Omental fat pad (tissue), 4 donors: ENCODE measurements around the gene DUSP22. TPM values are rescaled to one million over a fixed set of nuclear protein-coding genes. Genes with fewer than 3 reads are reported as not detected.

Experiments used
- ATAC-seq: fragments of 150-250 bp; one replicate; pipeline ENCODE4 v1.9.1; 2016; ENCODE audit warnings: mild to moderate bottlenecking, moderate library complexity; ENCODE audit not compliant: low FRiP score
- DNase-seq: peaks from one replicate; pipeline ENCODE4 v3.0.0-alpha.2; 2019; ENCODE audit warnings: low spot score
- total RNA-seq, 4 donors: library from RNA; depleted of rRNA; stranded (reverse); fragments of >200 nt; gene quantifications; one replicate each; pipeline ENCODE4 v1.1.0, GENCODE V29; 2016
- TF ChIP-seq, protein P1 (sequence below), 3 donors: fragments of 450-650 bp; IDR thresholded peaks; one replicate each; pipeline ENCODE4 v1.5.1; 2016 to 2017; ENCODE audit warnings: antibody characterized with exemption in 3 of 3, mild to moderate bottlenecking in 3 of 3, moderate library complexity in 2 of 3

Gene DUSP22
- total RNA-seq, 4 donors from 2014 or later = 47.4 to 93.6 (median 65.4) TPM

DNA sequence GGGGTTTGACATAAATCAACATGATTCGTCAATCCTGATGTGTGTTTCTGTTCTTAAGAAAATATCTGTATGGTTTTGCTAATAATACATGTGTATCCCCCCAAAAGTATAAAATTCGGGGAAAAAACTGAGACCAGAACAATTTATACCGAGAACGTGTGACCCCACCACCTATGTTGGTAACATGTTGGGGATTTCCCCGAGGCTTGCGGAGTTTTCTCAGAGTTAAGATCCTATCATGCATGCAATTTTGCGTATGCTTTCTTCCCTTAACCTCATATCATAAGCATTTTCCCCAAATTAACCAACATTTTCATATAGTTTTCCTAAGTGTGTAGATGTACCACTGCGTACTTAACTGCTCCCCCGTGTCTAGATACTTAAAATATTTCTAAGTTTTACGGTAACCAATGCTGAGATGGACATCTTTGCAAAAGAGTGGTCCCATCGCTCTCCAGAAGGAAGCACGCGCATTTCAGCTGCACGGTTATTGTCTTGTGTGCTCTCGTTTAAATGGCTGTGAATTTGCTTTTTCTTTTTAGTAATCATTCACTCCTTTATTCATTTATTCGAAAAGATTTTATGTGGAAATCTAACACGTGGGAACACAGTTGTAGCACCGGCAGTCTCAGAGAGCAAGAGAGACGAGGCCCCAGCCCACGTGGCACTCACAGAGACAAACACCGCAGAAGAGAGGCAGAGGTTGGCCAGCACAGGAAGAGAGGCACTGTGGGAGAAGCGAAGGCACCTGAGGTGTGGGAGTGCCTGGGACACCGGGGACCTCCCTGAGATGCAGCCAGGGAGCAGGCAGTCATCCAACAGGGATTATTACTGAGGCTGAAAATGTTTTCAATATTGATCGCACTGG lies 86.0 kb downstream of the DUSP22 start:
- DNase-seq (no peak), ATAC-seq (no peak)
- TF ChIP-seq, protein P1, sequence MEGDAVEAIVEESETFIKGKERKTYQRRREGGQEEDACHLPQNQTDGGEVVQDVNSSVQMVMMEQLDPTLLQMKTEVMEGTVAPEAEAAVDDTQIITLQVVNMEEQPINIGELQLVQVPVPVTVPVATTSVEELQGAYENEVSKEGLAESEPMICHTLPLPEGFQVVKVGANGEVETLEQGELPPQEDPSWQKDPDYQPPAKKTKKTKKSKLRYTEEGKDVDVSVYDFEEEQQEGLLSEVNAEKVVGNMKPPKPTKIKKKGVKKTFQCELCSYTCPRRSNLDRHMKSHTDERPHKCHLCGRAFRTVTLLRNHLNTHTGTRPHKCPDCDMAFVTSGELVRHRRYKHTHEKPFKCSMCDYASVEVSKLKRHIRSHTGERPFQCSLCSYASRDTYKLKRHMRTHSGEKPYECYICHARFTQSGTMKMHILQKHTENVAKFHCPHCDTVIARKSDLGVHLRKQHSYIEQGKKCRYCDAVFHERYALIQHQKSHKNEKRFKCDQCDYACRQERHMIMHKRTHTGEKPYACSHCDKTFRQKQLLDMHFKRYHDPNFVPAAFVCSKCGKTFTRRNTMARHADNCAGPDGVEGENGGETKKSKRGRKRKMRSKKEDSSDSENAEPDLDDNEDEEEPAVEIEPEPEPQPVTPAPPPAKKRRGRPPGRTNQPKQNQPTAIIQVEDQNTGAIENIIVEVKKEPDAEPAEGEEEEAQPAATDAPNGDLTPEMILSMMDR (IDR thresholded peaks at IDR 0.05) = no peak

DNA sequence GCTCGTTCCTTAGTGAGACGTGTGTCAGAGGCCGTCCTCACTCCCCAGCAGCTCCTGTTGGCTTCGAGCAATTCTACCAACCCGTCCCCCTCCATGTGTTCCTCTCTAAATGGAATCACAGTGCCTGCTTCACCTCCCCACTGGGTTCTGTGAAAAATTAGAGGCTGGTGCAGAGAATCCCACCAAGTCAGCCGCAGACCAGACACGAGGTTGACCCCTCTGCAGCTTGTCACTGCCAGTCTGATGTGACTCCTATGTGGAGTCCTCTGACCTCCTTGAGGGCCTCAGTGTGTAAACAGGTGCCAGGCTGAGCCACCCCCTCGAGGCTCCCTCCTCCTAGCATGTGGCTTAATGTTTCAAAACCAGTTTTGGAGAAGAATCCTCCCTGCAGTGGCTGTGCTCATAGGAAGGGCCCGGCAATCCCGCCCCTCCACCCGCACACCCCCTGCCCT lies 86.7 kb downstream of the DUSP22 start:
- no peak for DNase-seq
- TF ChIP-seq, protein P1 (IDR thresholded peaks at IDR 0.05) = no peak
- no peak for ATAC-seq

DNA sequence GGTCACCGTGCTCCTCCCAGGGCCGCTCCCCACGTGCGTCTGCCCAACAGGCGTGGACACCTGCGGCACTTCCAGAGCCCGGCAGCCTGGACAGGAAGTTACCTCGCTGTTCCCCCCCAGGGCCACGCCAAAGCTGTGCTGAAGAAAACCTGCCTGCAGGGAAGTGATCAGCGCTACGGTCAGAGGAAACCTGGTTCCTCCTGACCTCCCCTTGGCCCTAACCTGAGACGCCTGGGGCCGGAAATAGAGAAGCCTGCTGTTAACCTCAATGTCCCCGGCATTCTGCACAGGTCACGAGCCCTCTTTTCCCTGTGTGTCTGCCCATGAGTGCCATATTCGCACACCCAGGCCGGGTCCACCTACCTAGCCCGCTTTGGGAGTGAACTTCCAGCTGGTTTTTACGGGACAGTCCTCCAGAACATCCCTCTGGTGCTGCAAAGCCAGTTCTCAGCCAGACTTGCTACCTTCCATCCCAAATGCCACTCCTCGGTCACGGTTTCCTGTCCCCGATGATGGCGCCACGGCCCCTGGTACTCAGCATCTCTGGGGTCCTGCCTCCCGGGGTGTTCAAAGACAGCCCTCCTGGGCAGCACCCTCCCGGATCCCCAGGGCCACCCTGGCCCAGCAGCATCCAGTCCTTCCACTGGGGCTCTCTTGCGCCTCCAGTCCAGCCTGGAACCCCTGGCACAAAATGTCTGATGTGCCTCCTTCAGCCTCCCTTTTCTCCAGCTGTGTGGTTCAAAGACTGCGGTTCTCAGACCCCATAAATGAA lies 87.3 kb downstream of the DUSP22 start:
- ATAC-seq (no peak), DNase-seq (no peak)
- TF ChIP-seq, protein P1 (IDR thresholded peaks at IDR 0.05) = no peak

DNA sequence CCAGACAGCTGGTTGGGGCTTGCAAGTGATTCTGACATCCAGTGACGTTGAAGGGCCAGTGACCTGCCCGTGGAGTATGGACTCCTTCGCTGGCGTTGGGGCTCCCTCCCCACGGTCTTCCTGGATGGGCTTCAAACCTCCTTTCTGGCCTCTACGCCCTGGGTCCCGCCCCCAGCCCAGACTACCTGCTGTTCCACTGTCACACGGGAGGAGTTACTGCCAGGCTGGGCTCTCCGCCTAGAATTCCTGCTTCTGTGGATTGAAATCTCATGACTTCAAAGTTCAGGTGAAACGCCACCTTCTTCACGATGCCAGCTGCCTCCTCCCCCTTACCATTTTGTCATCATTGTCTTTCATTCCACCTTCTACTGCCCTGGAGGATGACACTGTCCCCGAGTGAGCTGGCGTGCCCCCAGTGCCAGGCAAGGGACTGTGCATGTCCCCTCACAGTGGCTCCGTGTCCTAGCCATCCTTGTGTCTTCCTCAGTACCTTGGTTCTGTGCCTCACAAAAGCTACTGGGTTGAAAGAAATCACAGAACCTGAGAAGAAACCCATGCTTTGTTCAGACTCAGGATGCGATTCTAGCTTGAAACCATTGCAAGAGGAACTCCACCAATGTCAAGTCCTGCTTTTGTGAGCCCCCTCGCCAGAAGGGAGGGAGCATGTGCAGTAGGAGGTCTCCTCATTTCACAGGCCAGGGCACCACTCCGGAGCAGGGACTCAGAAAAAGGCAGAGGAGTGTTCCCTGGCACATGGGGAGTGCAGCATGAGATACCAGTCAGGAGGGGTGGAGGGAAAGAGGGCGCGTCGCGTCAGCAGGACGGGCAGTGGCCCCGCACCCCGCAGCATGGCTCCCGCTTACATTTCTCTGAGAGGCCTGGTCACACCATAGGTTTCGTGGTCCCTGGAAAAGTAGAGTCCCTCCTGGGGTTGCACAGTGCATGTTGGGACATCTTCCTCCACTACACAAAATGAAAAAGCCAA lies 88.2 kb downstream of the DUSP22 start:
- ATAC-seq (no peak), DNase-seq (no peak)
- TF ChIP-seq, protein P1 (IDR thresholded peaks at IDR 0.05) = no peak

DNA sequence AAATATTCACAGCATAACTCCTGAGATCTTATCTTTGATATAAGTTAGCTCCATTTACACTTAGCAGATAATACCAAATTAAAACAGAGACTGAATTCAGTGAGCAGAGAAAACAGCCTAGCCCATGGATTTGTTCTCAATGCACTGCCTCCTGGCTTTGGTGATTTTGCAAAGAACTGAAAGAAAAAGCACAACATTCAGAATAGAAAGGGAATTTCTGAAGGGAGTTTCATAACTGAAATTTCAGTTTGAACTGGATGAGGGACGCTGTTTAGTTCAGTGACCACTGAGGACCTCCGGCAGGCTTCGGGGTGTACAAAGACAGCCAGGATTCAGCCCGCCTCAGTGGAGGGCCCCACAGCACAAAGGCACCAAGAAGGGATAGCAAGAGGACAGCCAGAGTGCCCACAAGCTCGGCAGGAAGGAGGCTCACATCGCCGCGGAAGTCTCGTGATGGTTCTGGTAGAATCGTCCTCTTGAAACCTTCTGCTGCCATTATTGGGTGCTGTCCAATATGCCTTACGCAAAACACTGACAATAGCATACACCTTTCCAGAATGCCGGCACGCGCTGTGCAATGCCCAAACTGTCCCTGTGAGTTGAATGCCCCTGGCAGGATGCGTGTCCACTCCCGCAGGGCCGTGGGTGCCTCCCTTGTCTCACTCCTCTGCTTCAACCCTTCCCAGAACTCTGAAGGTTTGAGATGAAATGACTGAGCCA lies 89.6 kb downstream of the DUSP22 start:
- ATAC-seq (no peak), DNase-seq (no peak)
- TF ChIP-seq, protein P1 (IDR thresholded peaks at IDR 0.05) = no peak
